ENCODE data around the gene AGL. TPM values are rescaled to one million over a fixed set of nuclear protein-coding genes. Genes with fewer than 3 reads are reported as not detected.
"Not testable (repeated sequence)": the region's sequence is repeated elsewhere in the genome, so short reads cannot be mapped to it uniquely, and the experiment has no call there.

AGL gene
- total RNA-seq, 2 donors from 2014 or later = 45.7 to 54.7 TPM

DNA sequence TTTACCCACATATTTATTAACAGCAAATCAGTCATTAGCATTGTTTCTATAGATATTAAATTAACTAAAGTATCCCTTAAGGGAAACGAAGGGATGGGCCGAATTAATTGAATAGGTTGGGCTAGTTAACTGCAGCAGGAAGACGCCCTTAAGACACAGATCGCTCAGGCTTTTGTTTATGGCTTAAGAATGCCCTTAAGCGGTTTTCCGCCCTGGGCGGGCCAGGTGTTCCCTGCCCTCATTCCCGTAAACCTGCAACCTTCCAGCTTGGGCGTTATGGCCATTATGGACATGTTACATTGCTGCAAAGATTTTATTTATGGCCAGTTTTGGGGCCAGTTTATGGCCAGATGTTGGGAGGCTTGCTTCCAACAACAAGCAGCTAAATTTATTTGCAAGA lies 5.0 kb upstream of the AGL start:
- intact Hi-C loops (cut with DNase I) = not testable (repeated sequence)

DNA sequence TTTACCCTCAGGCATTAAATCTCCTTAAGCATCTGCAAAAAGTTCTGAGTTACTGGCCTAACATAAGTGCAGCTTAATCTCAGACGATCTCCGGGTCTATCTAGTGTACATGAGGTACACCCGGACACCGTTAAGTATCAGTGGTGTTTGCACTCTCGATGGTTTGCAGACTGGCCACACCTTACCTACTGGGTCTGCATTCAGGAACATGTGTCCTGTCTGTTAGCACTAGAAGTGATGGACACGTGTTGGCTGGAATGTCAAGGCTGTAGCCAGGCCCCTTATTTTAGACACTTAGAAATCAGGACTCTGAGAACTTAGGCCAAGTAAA lies 783 bp upstream of the AGL start:
- intact Hi-C loops (cut with DNase I) = no loop called here
- no peak for DNase-seq (ENCODE audit: low spot score)

More for the DNA sequence above, 5.0 kb upstream of the AGL start:
- not testable (repeated sequence) for DNase-seq (ENCODE audit: low spot score)

GRCh38 chr1:99850459-99851291 lies 514 bp downstream of the AGL start:
- intact Hi-C loops (cut with DNase I) = no loop called here
- DNase-seq (ENCODE audit: low spot score) = no peak

DNA sequence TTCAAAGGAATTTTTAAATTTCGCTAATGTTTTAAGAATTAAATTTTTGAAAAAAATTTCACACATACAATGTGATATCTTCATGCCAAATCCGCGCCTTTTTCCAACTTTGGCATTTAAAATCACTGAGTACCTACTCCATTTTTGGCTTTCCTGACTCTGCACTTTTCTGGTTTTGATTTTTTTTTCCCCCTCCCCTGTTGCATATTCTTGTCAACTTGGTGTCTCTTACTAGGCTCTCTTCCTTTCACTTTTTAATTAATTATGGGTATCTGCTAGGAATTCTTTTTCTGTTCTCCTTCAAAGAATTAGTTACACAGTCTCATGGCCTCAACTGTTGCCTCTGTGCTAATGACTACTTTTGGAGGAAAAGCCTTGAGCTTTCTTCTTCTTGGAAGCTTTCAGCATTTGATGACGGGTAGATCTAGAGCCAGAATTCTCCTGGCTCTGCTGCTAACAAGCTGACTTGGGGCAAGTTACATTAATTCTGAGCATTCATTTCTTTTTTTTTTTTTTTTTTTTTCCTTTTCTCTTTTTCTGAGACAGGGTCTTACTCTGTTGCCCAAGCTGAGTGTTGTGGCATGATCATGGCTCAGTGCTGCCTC lies 1.8 kb downstream of the AGL start:
- intact Hi-C loops (cut with DNase I) = no loop called here

DNA sequence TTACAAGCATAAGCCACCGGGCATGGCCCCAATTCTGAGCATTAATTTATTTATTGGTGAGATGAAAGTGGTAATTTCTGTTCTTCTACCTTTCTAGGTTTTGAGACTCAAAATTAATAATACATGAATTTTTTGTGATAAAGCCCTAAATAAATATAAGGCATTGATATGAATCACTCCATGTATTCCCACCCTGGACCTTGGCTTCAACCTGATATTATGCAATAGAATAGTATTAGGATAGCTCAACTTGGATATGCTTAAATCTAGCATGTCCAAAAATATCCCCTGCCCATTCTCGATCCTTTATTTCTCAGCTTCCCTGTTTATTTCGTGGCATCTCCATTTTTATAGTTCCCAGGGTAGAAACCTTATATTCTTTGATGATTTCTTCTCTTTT lies 2.5 kb downstream of the AGL start:
- DNase-seq (ENCODE audit: low spot score) = no peak
- intact Hi-C loops (cut with DNase I) = no loop called here

More for the DNA sequence above, 1.8 kb downstream of the AGL start:
- DNase-seq (ENCODE audit: low spot score) = no peak

- intact Hi-C loops (cut with DNase I) = no loop called here
- DNase-seq (ENCODE audit: low spot score) = no peak
Measured at GRCh38 chr1:99855914-99856450, 5.8 kb downstream of the AGL start.

GRCh38 chr1:99857041-99857440 lies 6.9 kb downstream of the AGL start:
- intact Hi-C loops (cut with DNase I); DNase-seq (ENCODE audit: low spot score): not testable (repeated sequence)

- no peak for DNase-seq (ENCODE audit: low spot score)
- intact Hi-C loops (cut with DNase I) = no loop called here
Measured at GRCh38 chr1:99858286-99858685, 8.1 kb downstream of the AGL start.

- DNase-seq (ENCODE audit: low spot score) = no peak
- intact Hi-C loops (cut with DNase I) = no loop called here
Measured at GRCh38 chr1:99858881-99859280, 8.7 kb downstream of the AGL start.

DNA sequence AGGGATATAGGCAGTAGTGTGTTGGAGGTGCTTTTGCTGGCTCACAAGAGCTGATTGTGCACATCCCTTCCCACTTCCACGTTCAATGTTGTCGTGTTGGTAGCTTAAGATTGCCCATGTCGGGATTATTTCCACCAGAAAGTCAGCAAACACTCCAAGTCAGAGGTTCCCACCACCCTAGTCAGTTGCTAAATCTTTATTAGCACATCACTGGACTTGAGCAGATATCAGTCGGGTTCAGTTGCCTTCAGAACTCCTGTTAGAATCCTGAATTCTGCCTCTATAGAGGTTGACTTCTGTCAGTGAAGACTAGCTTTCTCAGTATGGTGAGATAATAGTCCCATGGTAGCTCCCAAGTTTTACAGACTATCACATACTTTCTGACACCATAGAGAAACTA lies 10.5 kb downstream of the AGL start:
- intact Hi-C loops (cut with DNase I) = no loop called here
- no peak for DNase-seq (ENCODE audit: low spot score)

DNA sequence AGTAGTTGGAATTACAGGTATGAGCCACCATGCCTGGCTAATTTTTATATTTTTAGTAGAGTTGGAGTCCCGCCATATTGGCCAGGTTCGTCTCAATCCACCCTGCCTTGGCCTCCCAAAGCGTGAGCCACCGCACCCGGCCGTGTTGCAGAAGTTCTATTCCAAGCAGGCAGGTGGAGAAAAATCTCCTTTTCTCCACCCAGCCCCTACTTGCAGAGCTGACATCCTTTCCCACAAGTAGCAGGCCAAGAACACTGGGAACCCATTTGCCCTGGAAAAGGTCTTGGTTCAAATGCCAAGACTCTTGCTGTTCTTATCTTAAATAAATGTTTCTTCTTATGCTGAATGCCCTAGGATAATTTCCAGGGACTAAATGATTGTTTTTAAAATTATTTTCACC lies 17.5 kb downstream of the AGL start:
- intact Hi-C loops (cut with DNase I) = no loop called here
- DNase-seq (ENCODE audit: low spot score) = no peak

DNA sequence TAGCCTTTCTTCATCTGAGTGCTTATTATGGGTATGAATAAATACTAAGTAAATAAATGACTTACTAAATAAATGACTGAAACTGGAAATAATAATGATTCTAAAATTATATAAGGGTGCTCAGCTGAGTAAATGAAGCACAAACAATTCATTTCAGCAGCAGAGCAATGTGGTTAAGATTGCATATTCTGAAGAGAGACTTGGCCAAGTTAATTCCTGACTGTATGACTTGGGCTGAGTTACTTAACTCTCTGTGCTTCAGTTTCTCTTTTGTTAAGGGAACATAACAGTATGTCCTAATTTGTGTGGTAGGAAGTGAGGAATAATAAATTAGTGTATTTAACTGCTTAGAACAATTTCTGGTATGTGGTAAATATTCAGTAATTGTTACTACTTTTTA lies 19.1 kb downstream of the AGL start:
- intact Hi-C loops (cut with DNase I) = no loop called here
- DNase-seq (ENCODE audit: low spot score) = no peak

GRCh38 chr1:99869723-99870122 lies 19.6 kb downstream of the AGL start:
- intact Hi-C loops (cut with DNase I) = no loop called here
- DNase-seq (ENCODE audit: low spot score) = no peak

GRCh38 chr1:99872063-99872462 lies 21.9 kb downstream of the AGL start:
- intact Hi-C loops (cut with DNase I) = no loop called here
- DNase-seq (ENCODE audit: low spot score) = no peak

DNA sequence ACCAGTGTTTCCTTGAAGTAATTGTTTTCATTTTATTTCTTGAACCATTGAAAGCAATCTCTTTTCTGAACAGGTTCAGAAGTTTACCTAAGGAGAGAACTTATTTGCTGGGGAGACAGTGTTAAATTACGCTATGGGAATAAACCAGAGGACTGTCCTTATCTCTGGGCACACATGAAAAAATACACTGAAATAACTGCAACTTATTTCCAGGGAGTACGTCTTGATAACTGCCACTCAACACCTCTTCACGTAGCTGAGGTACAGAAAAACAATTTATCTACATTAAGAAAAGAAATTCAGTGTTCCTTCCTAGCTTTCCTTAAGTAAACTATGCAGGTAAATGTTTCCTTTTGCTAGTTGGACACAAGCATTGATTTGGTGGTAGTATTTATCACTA lies 27.4 kb downstream of the AGL start:
- DNase-seq (ENCODE audit: low spot score) = no peak
- intact Hi-C loops (cut with DNase I) = no loop called here

DNA sequence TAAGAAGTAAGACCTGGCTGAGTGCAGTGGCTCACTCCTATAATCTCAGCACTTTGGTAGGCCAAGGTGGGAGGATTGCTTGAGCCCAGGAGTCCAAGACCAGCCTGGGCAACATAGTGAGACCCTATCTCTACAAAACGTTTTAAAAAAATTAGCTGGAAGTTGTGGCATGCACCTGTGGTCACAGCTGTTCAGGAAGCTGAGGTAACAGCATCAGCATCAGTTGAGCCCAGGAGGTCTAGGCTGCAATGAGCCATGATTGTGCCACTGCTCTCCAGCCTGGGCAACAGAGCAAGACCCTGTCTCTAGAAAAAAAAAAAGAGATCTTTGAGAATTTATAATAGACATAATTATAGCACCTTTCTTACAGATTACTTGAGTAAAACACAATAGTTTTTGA lies 36.0 kb downstream of the AGL start:
- intact Hi-C loops (cut with DNase I) = loop anchor here in 1 of 2 donors (10.0 kb wide), 1 partner anchor 259 kb away; no protein-coding TSS in a partner anchor
- no peak for DNase-seq (ENCODE audit: low spot score)

DNA sequence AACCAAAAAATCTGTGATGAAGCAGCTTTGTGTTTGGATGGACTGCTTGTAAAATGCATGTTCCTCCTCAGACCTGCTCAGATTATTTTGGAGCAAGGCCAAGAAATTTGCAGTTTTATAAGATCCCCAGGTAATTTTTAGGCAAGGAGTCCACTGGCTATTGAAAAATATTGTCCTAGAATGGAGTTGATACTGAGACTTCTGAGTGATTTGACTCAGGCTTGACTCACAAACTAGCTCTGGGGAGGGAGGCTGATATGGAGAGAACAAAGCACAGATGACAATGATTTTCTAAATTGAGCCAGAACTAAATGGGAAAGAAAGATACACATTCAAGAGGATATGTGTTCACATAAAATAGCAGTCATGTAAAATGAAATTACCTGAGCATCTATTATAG lies 36.7 kb downstream of the AGL start:
- DNase-seq (ENCODE audit: low spot score) = no peak
- intact Hi-C loops (cut with DNase I) = loop anchor here in 1 of 2 donors (10.0 kb wide), 1 partner anchor 258 kb away; no protein-coding TSS in a partner anchor

- no peak for DNase-seq (ENCODE audit: low spot score)
- intact Hi-C loops (cut with DNase I) = loop anchor here in 1 of 2 donors (10.0 kb wide), 1 partner anchor 257 kb away; no protein-coding TSS in a partner anchor
Measured at GRCh38 chr1:99887890-99888289, 37.7 kb downstream of the AGL start.

DNA sequence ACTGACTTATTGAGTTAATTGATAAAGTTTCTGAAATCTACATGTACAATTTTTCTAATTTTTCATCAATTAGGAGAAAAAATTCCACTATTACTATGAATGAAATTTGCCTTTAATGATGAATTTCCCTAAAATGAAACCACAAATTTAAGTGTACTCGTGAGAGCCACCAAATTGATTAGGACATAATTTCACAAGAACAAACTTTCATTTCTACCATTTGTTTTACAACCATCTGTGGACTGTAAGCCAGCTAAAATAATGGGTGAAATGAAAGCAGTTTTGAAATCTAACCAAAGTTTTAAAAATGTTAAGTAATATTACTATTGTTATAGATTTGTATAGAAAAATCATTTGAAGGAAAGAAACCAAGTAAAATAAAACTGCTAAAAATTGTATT lies 41.8 kb downstream of the AGL start:
- no peak for DNase-seq (ENCODE audit: low spot score)
- intact Hi-C loops (cut with DNase I) = no loop called here

DNA sequence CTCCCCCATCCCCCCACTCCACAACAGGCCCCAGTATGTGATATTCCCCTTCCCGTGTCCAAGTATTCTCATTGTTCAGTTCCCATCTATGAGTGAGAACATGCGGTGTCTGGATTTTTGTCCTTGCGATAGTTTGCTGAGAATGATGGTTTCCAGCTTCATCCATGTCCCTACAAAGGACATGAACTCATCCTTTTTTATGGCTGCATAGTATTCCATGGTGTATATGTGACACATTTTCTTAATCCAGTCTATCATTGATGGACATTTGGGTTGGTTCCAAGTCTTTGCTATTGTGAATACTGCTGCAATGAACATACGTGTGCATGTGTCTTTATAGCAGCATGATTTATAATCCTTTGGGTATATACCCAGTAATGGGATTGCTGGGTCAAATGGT lies 53.1 kb downstream of the AGL start:
- DNase-seq (ENCODE audit: low spot score); intact Hi-C loops (cut with DNase I): not testable (repeated sequence)

DNA sequence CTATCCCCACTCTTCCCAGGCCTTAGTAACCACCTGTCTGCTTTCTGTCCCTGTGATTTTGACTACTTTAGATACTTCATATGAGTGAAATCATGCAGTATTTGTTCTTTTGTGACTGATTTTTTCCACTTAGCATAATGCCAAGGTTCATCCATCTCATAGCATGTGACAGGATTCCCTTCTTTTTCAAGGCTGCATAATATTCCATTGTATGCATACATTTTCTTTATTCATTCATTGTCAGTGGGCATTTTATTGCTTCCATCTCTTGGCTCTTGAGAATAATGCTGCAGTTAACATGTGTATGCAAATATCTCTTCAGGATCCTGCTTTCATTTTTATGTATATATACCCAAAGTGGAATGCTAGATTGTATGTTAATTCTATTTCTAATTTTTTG lies 56.4 kb downstream of the AGL start:
- intact Hi-C loops (cut with DNase I) = no loop called here
- no peak for DNase-seq (ENCODE audit: low spot score)

All from posterior vena cava (tissue), 2 donors.